HK-2 (cell line): ENCODE data around the gene DISP3.

Source experiments
- DNase-seq: peaks from one replicate; pipeline ENCODE4 v3.0.0-alpha.2; 2018; ENCODE audit not compliant: unreplicated experiment

The DISP3 gene

DNA sequence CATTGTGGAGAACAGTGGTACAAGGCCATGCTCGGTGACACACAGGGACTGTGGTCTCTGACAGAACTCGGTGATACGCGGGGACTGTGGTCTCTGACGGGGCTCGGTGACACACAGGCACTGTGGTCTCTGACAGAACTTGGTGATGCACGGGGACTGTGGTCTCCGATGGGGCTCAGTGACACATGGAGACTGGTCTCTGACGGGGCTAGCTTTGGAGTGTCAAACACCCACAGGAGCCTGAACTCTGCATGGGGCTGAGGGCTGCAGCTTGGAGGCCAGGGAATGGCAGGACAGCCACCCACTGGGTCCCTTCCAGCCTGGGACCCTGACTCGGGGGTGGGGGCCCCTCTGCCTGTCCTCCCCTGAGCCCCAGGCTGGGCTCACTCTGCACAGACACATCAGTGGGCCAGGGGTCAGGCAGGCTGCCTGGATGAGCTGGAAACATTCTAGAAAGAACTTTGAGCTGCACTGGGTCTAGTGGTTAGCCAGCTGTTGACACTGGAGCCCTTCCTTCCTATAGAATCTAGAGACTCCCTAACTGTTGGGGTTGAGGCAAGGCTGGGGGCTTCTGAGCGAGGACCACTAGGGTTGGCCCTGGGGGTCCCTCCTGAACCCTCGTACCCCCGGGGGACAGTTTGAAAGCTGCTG is 49.8 kb downstream of the DISP3 start:
- no peak for DNase-seq

- DNase-seq: no peak
Observed at GRCh38 chr1:11529330-11529729, 50.4 kb downstream of the DISP3 start.

GRCh38 chr1:11529763-11530730 is 51.1 kb downstream of the DISP3 start:
- DNase-seq: no peak

GRCh38 chr1:11530731-11531311 is 51.9 kb downstream of the DISP3 start:
- DNase-seq: no peak

- no peak for DNase-seq
Observed at GRCh38 chr1:11531314-11531870, 52.4 kb downstream of the DISP3 start.

DNA sequence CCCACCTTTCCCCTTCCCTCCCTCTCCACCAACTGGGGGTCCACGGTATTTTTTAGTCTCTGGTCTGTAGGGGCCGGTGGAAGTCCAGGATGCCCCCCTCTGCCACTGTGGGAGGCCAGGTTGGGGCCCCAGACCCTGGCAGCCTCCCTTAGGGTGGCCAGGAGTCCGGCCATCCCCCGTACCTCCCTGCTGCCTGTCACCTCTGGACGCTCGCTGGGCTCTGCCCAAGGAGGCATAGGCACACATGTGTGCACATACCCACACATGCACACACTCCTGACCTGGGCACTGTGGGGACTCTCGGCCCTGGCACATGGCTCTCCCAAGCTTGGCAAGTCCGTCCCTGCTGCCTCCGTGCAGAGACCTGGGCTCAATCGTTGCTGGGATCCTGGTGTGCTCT is 53.0 kb downstream of the DISP3 start:
- no peak for DNase-seq

- no peak for DNase-seq
Observed at GRCh38 chr1:11533790-11534787, 55.1 kb downstream of the DISP3 start.

DNA sequence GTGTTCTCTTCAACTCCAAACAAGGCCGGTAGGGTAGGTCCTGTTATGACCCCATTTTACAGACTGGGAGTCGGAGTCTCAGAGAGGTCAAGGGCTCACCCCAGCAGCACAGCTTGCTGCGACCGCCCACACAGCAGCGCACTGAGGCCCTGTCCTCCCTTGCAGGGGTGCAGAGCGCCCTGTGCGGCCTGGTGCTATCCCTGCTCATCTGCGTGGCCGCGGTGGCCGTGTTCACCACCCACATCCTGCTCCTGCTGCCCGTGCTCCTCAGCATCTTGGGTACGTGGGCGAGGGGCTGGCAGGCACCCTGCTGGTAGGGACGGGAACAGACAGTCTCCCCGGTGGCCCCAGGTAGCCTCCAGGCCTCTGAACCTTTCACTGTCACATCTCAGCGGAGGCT is 55.9 kb downstream of the DISP3 start:
- no peak for DNase-seq

GRCh38 chr1:11535316-11535715 is 56.4 kb downstream of the DISP3 start:
- DNase-seq: no peak

- no peak for DNase-seq
Observed at GRCh38 chr1:11535761-11536572, 57.0 kb downstream of the DISP3 start.

- DNase-seq: no peak
Observed at GRCh38 chr1:11536573-11537379, 57.8 kb downstream of the DISP3 start.

- no peak for DNase-seq
Observed at GRCh38 chr1:11537380-11537764, 58.4 kb downstream of the DISP3 start.

GRCh38 chr1:11537854-11538591 is 59.1 kb downstream of the DISP3 start:
- DNase-seq: no peak

- no peak for DNase-seq
Observed at GRCh38 chr1:11538886-11539285, 59.9 kb downstream of the DISP3 start.

- no peak for DNase-seq
Observed at GRCh38 chr1:11539850-11540772, 61.2 kb downstream of the DISP3 start.

- DNase-seq: no peak
Observed at GRCh38 chr1:11540773-11541160, 61.8 kb downstream of the DISP3 start.

- DNase-seq: no peak
Observed at GRCh38 chr1:11541236-11541635, 62.3 kb downstream of the DISP3 start.

GRCh38 chr1:11541956-11542355 is 63.0 kb downstream of the DISP3 start:
- no peak for DNase-seq
